PC-9 (cell line): ENCODE results near the gene CFAP210. TPM values are rescaled to one million over a fixed set of nuclear protein-coding genes. Genes with fewer than 3 reads are reported as not detected.

ENCODE experiments used
- BruUV-seq: library from RNA; stranded (reverse); fragments of 400-500 nt; replicated peaks from 2 replicates; lab custom pipeline; 2021; lab: Mats Ljungman, UMichigan
- CTCF ChIA-PET: fragments of 300-600 bp; sonication (Branson Sonifier 250); formaldehyde crosslinking; loops from one replicate; lab custom pipeline; 2022; ENCODE audit warnings: antibody characterized with exemption; lab: Charles Lee
- POLR2A ChIA-PET: fragments of 300-600 bp; sonication (Branson Sonifier 250); formaldehyde crosslinking; loops from one replicate; lab custom pipeline; 2022; ENCODE audit warnings: antibody characterized with exemption; ENCODE audit not compliant: unreplicated experiment; lab: Charles Lee
- DNase-seq, 2 experiments: peaks; one replicate each; pipeline versions ENCODE4 v3.0.0 to v3.0.0-alpha.2; 2015 to 2022; ENCODE audit warnings: mixed read lengths in 1 of 2
- H2AFZ ChIP-seq: fragments of 200-600 bp; sonication (generic); 2 replicates; pipeline ENCODE4 v1.8.1; 2017; ENCODE audit warnings: antibody characterized with exemption
- H3F3A ChIP-seq: fragments of 200-600 bp; sonication (generic); 2 replicates; pipeline ENCODE4 v1.8.1; 2017; ENCODE audit warnings: antibody characterized with exemption, mild to moderate bottlenecking, low read depth; ENCODE audit not compliant: insufficient read depth
- H3K27ac ChIP-seq: fragments of 200-600 bp; sonication (generic); 2 replicates; pipeline ENCODE4 v1.6.1; 2016; ENCODE audit warnings: mixed run types
- H3K27me3 ChIP-seq: fragments of 200-600 bp; sonication (generic); 2 replicates; pipeline ENCODE4 v1.6.1; 2016; ENCODE audit warnings: low read depth, mixed run types; ENCODE audit not compliant: insufficient read depth
- H3K36me3 ChIP-seq: fragments of 200-600 bp; sonication (generic); 2 replicates; pipeline ENCODE4 v1.6.1; 2016; ENCODE audit warnings: low read depth, mixed run types
- H3K4me1 ChIP-seq: fragments of 200-600 bp; sonication (generic); replicated peaks from 2 replicates; pipeline ENCODE4 v1.6.1; 2016; ENCODE audit warnings: mixed run types; ENCODE audit not compliant: insufficient read depth
- H3K4me2 ChIP-seq: fragments of 200-600 bp; sonication (generic); 2 replicates; pipeline ENCODE4 v1.6.1; 2017; ENCODE audit warnings: mixed run types
- H3K4me3 ChIP-seq: fragments of 200-600 bp; sonication (generic); 2 replicates; pipeline ENCODE4 v1.6.1; 2016; ENCODE audit warnings: mixed run types
- H3K79me2 ChIP-seq: fragments of 200-600 bp; sonication (generic); 2 replicates; pipeline ENCODE4 v1.6.1; 2017; ENCODE audit warnings: low read depth, mixed run types
- H3K9me2 ChIP-seq: fragments of 200-600 bp; sonication (generic); 2 replicates; pipeline ENCODE4 v1.8.1; 2017; ENCODE audit warnings: mild to moderate bottlenecking; ENCODE audit not compliant: insufficient read depth
- H3K9me3 ChIP-seq: fragments of 200-600 bp; sonication (generic); 2 replicates; pipeline ENCODE4 v1.8.1; 2016; ENCODE audit warnings: low read depth; ENCODE audit not compliant: insufficient read depth
- H4K20me1 ChIP-seq: fragments of 200-600 bp; sonication (generic); 2 replicates; pipeline ENCODE4 v1.8.1; 2017; ENCODE audit not compliant: insufficient read depth
- CTCF ChIP-seq: fragments of 200-600 bp; sonication (generic); conservative IDR thresholded peaks from 2 replicates; pipeline ENCODE4 v1.6.1; 2017; ENCODE audit warnings: mixed run types, antibody characterized with exemption, mild to moderate bottlenecking, moderate library complexity
- EZH2 ChIP-seq: fragments of 200-600 bp; sonication (generic); IDR thresholded peaks from 2 replicates; pipeline ENCODE4 v1.8.0; 2017; ENCODE audit warnings: antibody characterized with exemption, low read depth
- intact Hi-C: fragments of 100-400 bp; cut with micrococcal nuclease; formaldehyde crosslinking; loops from one replicate; pipeline ENCODE4 v1.10.0; 2022; ENCODE audit not compliant: unreplicated experiment
- total RNA-seq: library from RNA; stranded (reverse); gene quantifications from 2 replicates; pipeline ENCODE4 v1.2.3, GENCODE V29; 2021

CFAP210 gene
- total RNA-seq, 1 experiment from 2014 or later, result 0.96 TPM

GRCh38 chr2:169661265-169661664, 32.9 kb downstream of the CFAP210 start:
- H3K4me2 ChIP-seq, result no peak overlapping the region
- intact Hi-C loops, result no loop called here
- H3K4me1 ChIP-seq, result no peaks in the 10 kb centered on the region
- no peaks in the 10 kb centered on the region for H3F3A ChIP-seq
- BruUV-seq, result no TSS peak
- H3K9me3 ChIP-seq, result no peaks in the 10 kb centered on the region
- H3K79me2 ChIP-seq, result no peaks in the 10 kb centered on the region
- no peaks in the 10 kb centered on the region for H3K27me3 ChIP-seq
- no peaks in the 10 kb centered on the region for H3K9me2 ChIP-seq
- no peak overlapping the region for H3K4me3 ChIP-seq
- H3K36me3 ChIP-seq, result no peaks in the 10 kb centered on the region
- CTCF ChIA-PET, result no interaction called here
- no peaks in the 10 kb centered on the region for H4K20me1 ChIP-seq
- no peak for DNase-seq
- POLR2A ChIA-PET, result no interaction called here
- H3K27ac ChIP-seq, result no peak overlapping the region
- TF ChIP-seq CTCF (no peak), EZH2 (no peak)
- no peak overlapping the region for H2AFZ ChIP-seq

GRCh38 chr2:169659320-169659719, 34.9 kb downstream of the CFAP210 start:
- Histone ChIP-seq H3K27me3 (no peaks in the 10 kb centered on the region), H3K79me2 (no peaks in the 10 kb centered on the region), H3F3A (no peaks in the 10 kb centered on the region), H3K36me3 (no peaks in the 10 kb centered on the region), H3K27ac (no peak overlapping the region), H3K4me3 (no peak overlapping the region), H3K4me2 (no peak overlapping the region), H3K9me2 (no peaks in the 10 kb centered on the region), H3K9me3 (no peaks in the 10 kb centered on the region), H2AFZ (no peak overlapping the region), H4K20me1 (no peaks in the 10 kb centered on the region), H3K4me1 (no peaks in the 10 kb centered on the region)
- POLR2A ChIA-PET, result no interaction called here
- no TSS peak for BruUV-seq
- TF ChIP-seq CTCF (no peak), EZH2 (no peak)
- intact Hi-C loops, result no loop called here
- CTCF ChIA-PET, result no interaction called here
- DNase-seq, result no peak

- H3F3A ChIP-seq, result no peaks in the 10 kb centered on the region
- no peak overlapping the region for H3K4me3 ChIP-seq
- no peak for DNase-seq
- H3K9me2 ChIP-seq, result no peaks in the 10 kb centered on the region
- no peak overlapping the region for H2AFZ ChIP-seq
- H3K4me1 ChIP-seq, result no peaks in the 10 kb centered on the region
- no peaks in the 10 kb centered on the region for H3K79me2 ChIP-seq
- no peaks in the 10 kb centered on the region for H3K27me3 ChIP-seq
- POLR2A ChIA-PET, result no interaction called here
- intact Hi-C loops, result no loop called here
- no peaks in the 10 kb centered on the region for H3K36me3 ChIP-seq
- CTCF ChIA-PET, result no interaction called here
- BruUV-seq, result no TSS peak
- TF ChIP-seq EZH2, result no peak
- no peak for TF ChIP-seq CTCF
- H3K9me3 ChIP-seq, result no peaks in the 10 kb centered on the region
- no peak overlapping the region for H3K4me2 ChIP-seq
- no peaks in the 10 kb centered on the region for H4K20me1 ChIP-seq
- H3K27ac ChIP-seq, result no peak overlapping the region
These were observed 35.3 kb downstream of the CFAP210 start for GRCh38 chr2:169658877-169659276.
